Neural cell (in vitro differentiated cells): ENCODE results near the gene PFKFB4.

Experiments
- CTCF ChIP-seq: fragments of 450-650 bp; IDR thresholded peaks from 2 replicates; pipeline ENCODE4 v1.5.1; 2014; ENCODE audit warnings: antibody characterized with exemption, mild to moderate bottlenecking, moderate library complexity; ENCODE audit not compliant: poor library complexity, severe bottlenecking
- EP300 ChIP-seq: fragments of 450-650 bp; conservative IDR thresholded peaks from 2 replicates; pipeline ENCODE4 v1.6.1; 2014; ENCODE audit warnings: antibody characterized with exemption, mild to moderate bottlenecking, moderate library complexity; ENCODE audit not compliant: poor library complexity, severe bottlenecking
- EZH2 ChIP-seq: fragments of 200-600, 300-800 bp; shearing (Covaris generic), sonication (generic); IDR thresholded peaks from 2 replicates; pipeline ENCODE4 v1.6.1; 2014; ENCODE audit warnings: antibody characterized with exemption, low read length, borderline replicate concordance, mild to moderate bottlenecking; ENCODE audit not compliant: insufficient read depth, poor library complexity, severe bottlenecking
- POLR2AphosphoS5 ChIP-seq: IDR thresholded peaks from 2 replicates; pipeline ENCODE4 v1.6.1; 2012
- REST ChIP-seq: IDR thresholded peaks from 2 replicates; pipeline ENCODE4 v1.6.1; 2012; ENCODE audit warnings: borderline replicate concordance

- TF ChIP-seq CTCF (no peak), POLR2AphosphoS5 (no peak), EZH2 (no peak), REST (no peak), EP300 (no peak)
Observed at GRCh38 chr3:48548126-48548525, 8.5 kb downstream of the PFKFB4 start.
